Glutamatergic neuron (in vitro differentiated cells): ENCODE measurements around the gene DPH1. TPM values are rescaled to one million over a fixed set of nuclear protein-coding genes. Genes with fewer than 3 reads are reported as not detected.
A peak's percentile ranks its signal among the peaks of the same experiment; 100 is the strongest.

Experiments
- DNase-seq: peaks from one replicate; pipeline ENCODE4 v3.0.0; 2022
- H3K27ac Mint-ChIP-seq: one replicate; pipeline ENCODE4 v1.8.0; 2020; ENCODE audit warnings: mild to moderate bottlenecking, mixed read lengths, inconsistent platforms; ENCODE audit not compliant: unreplicated experiment
- H3K27me3 Mint-ChIP-seq: one replicate; pipeline ENCODE4 v1.8.0; 2020; ENCODE audit warnings: mild to moderate bottlenecking, moderate library complexity, mixed read lengths, inconsistent platforms; ENCODE audit not compliant: unreplicated experiment
- H3K36me3 Mint-ChIP-seq: one replicate; pipeline ENCODE4 v1.8.0; 2020; ENCODE audit warnings: mild to moderate bottlenecking, mixed read lengths, inconsistent platforms; ENCODE audit not compliant: unreplicated experiment
- H3K4me1 Mint-ChIP-seq: one replicate; pipeline ENCODE4 v1.8.0; 2020; ENCODE audit warnings: mild to moderate bottlenecking, low read depth, mixed read lengths, inconsistent platforms; ENCODE audit not compliant: unreplicated experiment
- H3K4me3 Mint-ChIP-seq: one replicate; pipeline ENCODE4 v1.8.0; 2020; ENCODE audit warnings: mild to moderate bottlenecking, mixed read lengths, inconsistent platforms; ENCODE audit not compliant: unreplicated experiment
- H3K9me3 Mint-ChIP-seq: one replicate; pipeline ENCODE4 v1.8.0; 2020; ENCODE audit warnings: mild to moderate bottlenecking, moderate library complexity, mixed read lengths, inconsistent platforms; ENCODE audit not compliant: unreplicated experiment
- total RNA-seq: library from RNA; stranded (reverse); fragmentation: NEBNext Ultra II Directional; extraction: Animal tissue kit (Norgen Biotek cat#: 25700); gene quantifications from one replicate; pipeline ENCODE4 v1.2.1, GENCODE V29; 2021; ENCODE audit not compliant: unreplicated experiment
- TF ChIP-seq, protein P1 (sequence below): fragments of 200-600 bp; sonication (generic); IDR thresholded peaks from one replicate; pipeline ENCODE4 v1.5.0; 2021; ENCODE audit not compliant: partially characterized antibody, unreplicated experiment

DPH1 gene
- total RNA-seq, 1 donor from 2014 or later = 36.4 TPM

- no peak overlapping the region for H3K4me3 Mint-ChIP-seq
- H3K9me3 Mint-ChIP-seq = peaks cover 4% of the 10 kb centered on the region
- H3K27me3 Mint-ChIP-seq = peaks cover 13% of the 10 kb centered on the region
Observed at GRCh38 chr17:2056206-2057174, 26.5 kb downstream of the DPH1 start.

DNA sequence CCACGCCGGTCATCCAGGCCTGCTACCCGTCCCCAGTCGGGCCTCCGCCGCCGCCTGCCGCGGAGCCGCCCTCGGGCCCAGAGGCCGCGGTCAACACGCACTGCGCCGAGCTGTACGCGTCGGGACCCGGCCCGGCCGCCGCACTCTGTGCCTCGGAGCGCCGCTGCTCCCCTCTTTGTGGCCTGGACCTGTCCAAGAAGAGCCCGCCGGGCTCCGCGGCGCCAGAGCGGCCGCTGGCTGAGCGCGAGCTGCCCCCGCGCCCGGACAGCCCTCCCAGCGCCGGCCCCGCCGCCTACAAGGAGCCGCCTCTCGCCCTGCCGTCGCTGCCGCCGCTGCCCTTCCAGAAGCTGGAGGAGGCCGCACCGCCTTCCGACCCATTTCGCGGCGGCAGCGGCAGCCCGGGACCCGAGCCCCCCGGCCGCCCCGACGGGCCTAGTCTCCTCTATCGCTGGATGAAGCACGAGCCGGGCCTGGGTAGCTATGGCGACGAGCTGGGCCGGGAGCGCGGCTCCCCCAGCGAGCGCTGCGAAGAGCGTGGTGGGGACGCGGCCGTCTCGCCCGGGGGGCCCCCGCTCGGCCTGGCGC lies 27.3 kb downstream of the DPH1 start:
- no peak overlapping the region for H3K27ac Mint-ChIP-seq
- TF ChIP-seq, protein P1, sequence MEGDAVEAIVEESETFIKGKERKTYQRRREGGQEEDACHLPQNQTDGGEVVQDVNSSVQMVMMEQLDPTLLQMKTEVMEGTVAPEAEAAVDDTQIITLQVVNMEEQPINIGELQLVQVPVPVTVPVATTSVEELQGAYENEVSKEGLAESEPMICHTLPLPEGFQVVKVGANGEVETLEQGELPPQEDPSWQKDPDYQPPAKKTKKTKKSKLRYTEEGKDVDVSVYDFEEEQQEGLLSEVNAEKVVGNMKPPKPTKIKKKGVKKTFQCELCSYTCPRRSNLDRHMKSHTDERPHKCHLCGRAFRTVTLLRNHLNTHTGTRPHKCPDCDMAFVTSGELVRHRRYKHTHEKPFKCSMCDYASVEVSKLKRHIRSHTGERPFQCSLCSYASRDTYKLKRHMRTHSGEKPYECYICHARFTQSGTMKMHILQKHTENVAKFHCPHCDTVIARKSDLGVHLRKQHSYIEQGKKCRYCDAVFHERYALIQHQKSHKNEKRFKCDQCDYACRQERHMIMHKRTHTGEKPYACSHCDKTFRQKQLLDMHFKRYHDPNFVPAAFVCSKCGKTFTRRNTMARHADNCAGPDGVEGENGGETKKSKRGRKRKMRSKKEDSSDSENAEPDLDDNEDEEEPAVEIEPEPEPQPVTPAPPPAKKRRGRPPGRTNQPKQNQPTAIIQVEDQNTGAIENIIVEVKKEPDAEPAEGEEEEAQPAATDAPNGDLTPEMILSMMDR = no peak
- peaks cover 8% of the 10 kb centered on the region for H3K27me3 Mint-ChIP-seq
- DNase-seq = no peak
- no peaks in the 10 kb centered on the region for H3K36me3 Mint-ChIP-seq
- no peak overlapping the region for H3K4me3 Mint-ChIP-seq
- peaks cover 5% of the 10 kb centered on the region for H3K4me1 Mint-ChIP-seq
- peaks cover 4% of the 10 kb centered on the region for H3K9me3 Mint-ChIP-seq

More at GRCh38 chr17:2056206-2057174, 26.5 kb downstream of the DPH1 start:
- Mint-ChIP-seq H3K36me3 (no peaks in the 10 kb centered on the region), H3K27ac (no peak overlapping the region), H3K4me1 (peaks cover 3% of the 10 kb centered on the region)
- TF ChIP-seq, protein P1 = no peak
- peak; percentile 53 for DNase-seq

- H3K27ac Mint-ChIP-seq = no peak overlapping the region
- no peak overlapping the region for H3K4me3 Mint-ChIP-seq
- H3K4me1 Mint-ChIP-seq = peaks cover 5% of the 10 kb centered on the region
- H3K27me3 Mint-ChIP-seq = peaks cover 8% of the 10 kb centered on the region
- TF ChIP-seq, protein P1 = no peak
- DNase-seq = no peak
- H3K9me3 Mint-ChIP-seq = peaks cover 3% of the 10 kb centered on the region
- no peaks in the 10 kb centered on the region for H3K36me3 Mint-ChIP-seq
Observed at GRCh38 chr17:2057760-2058585, 28.0 kb downstream of the DPH1 start.

DNA sequence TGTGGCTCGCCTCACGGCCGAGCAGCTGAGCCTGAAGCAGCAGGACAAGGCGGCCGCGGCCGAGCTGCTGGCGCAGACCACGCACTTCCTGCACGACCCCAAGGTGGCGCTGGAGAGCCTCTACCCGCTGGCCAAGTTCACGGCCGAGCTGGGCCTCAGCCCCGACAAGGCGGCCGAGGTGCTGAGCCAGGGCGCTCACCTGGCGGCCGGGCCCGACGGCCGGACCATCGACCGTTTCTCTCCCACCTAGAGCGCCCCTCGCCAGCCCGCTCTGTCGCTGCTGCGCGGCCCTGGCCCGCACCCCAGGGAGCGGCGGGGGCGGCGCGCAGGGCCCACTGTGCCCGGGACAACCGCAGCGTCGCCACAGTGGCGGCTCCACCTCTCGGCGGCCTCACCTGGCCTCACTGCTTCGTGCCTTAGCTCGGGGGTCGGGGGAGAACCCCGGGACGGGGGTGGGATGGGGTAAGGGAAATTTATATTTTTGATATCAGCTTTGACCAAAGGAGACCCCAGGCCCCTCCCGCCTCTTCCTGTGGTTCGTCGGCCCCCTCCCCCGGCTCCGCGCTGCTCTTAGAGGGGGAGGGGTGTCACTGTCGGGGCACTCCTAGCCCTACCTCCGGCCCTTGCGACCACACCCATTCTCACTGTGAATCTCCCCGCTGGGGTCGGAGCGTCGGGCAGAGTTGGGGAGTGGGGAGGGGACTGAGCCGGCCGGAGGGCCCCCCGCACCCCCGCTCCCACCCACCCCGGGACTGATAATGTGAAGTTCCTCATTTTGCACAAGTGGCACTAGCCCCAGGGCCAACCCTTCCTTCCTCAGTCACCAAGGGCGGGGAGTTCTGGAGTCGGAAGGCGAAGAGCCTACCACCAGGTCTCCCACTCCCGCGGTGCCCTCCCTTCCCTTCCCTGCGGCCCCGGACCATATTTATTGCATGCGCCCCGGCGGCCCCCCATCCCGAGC lies 28.9 kb downstream of the DPH1 start:
- TF ChIP-seq, protein P1 = peak; percentile 72
- H3K27me3 Mint-ChIP-seq = peaks cover 10% of the 10 kb centered on the region
- DNase-seq = peak; percentile 72
- no peak overlapping the region for H3K27ac Mint-ChIP-seq
- H3K36me3 Mint-ChIP-seq = no peaks in the 10 kb centered on the region
- peaks cover 9% of the 10 kb centered on the region for H3K4me1 Mint-ChIP-seq
- no peaks in the 10 kb centered on the region for H3K9me3 Mint-ChIP-seq
- H3K4me3 Mint-ChIP-seq = no peak overlapping the region
